ENCODE measurements around the gene GNB1L.

Gene GNB1L

GRCh38 chr22:19760951-19761724 is 93.5 kb downstream of the GNB1L start:
- no peak for DNase-seq (ENCODE audit: low spot score)

- no peak for DNase-seq (ENCODE audit: low spot score)
These were observed 94.4 kb downstream of the GNB1L start, which contains the start of gene TBX1 for GRCh38 chr22:19760058-19760950. TSS of gene TBX1 (plus strand) at chr22:19760778. CDS start at chr22:19760844, 66 bp downstream.

- no peak for DNase-seq (ENCODE audit: low spot score)
These were observed 95.1 kb downstream of the GNB1L start for GRCh38 chr22:19759427-19760057.

- no peak for DNase-seq (ENCODE audit: low spot score)
These were observed 95.7 kb downstream of the GNB1L start for GRCh38 chr22:19758896-19759426.

GRCh38 chr22:19757985-19758895 is 96.4 kb downstream of the GNB1L start:
- no peak for DNase-seq (ENCODE audit: low spot score)

GRCh38 chr22:19757140-19757984 is 97.3 kb downstream of the GNB1L start:
- DNase-seq (ENCODE audit: low spot score): no peak

- DNase-seq (ENCODE audit: low spot score): peak; percentile 72
These were observed 98.2 kb downstream of the GNB1L start for GRCh38 chr22:19756288-19757128.

GRCh38 chr22:19755722-19756287 is 98.9 kb downstream of the GNB1L start:
- no peak for DNase-seq (ENCODE audit: low spot score)

- DNase-seq (ENCODE audit: low spot score): no peak
These were observed 99.4 kb downstream of the GNB1L start for GRCh38 chr22:19755145-19755710.

- DNase-seq (ENCODE audit: low spot score): no peak
These were observed 100.0 kb downstream of the GNB1L start for GRCh38 chr22:19754701-19755144.

GRCh38 chr22:19753996-19754700 is 100.5 kb downstream of the GNB1L start:
- no peak for DNase-seq (ENCODE audit: low spot score)

- no peak for DNase-seq (ENCODE audit: low spot score)
These were observed 101.4 kb downstream of the GNB1L start for GRCh38 chr22:19753090-19753842.

- DNase-seq (ENCODE audit: low spot score): no peak
These were observed 103.0 kb downstream of the GNB1L start for GRCh38 chr22:19751497-19752245.

- DNase-seq (ENCODE audit: low spot score): no peak
These were observed 103.9 kb downstream of the GNB1L start for GRCh38 chr22:19750507-19751490.

GRCh38 chr22:19749876-19750275 is 104.8 kb downstream of the GNB1L start:
- DNase-seq (ENCODE audit: low spot score): no peak
